NCI-H748 (cell line): ENCODE data around the gene SAMD4A.

Experiments
- DNase-seq: peaks from one replicate; lab custom pipeline; 2025; ENCODE audit not compliant: unreplicated experiment; lab: John Stamatoyannopoulos, UW

SAMD4A gene

GRCh38 chr14:54698966-54699530 lies 132.1 kb downstream of the SAMD4A start:
- no peak for DNase-seq

GRCh38 chr14:54699735-54700134 lies 132.8 kb downstream of the SAMD4A start:
- DNase-seq, result no peak

- DNase-seq, result no peak
Measured at GRCh38 chr14:54700717-54701116, 133.8 kb downstream of the SAMD4A start.

- DNase-seq, result no peak
Measured at GRCh38 chr14:54702014-54702491, 135.1 kb downstream of the SAMD4A start.

GRCh38 chr14:54702492-54702891 lies 135.6 kb downstream of the SAMD4A start:
- DNase-seq, result no peak

GRCh38 chr14:54703082-54703481 lies 136.2 kb downstream of the SAMD4A start:
- DNase-seq, result no peak

- no peak for DNase-seq
Measured at GRCh38 chr14:54703724-54704123, 136.8 kb downstream of the SAMD4A start.

GRCh38 chr14:54704768-54705167 lies 137.8 kb downstream of the SAMD4A start:
- DNase-seq, result no peak

GRCh38 chr14:54706769-54707168 lies 139.8 kb downstream of the SAMD4A start:
- no peak for DNase-seq

- DNase-seq, result no peak
Measured at GRCh38 chr14:54708161-54708560, 141.2 kb downstream of the SAMD4A start.

GRCh38 chr14:54708982-54709381 lies 142.1 kb downstream of the SAMD4A start:
- no peak for DNase-seq

GRCh38 chr14:54709444-54709843 lies 142.5 kb downstream of the SAMD4A start:
- DNase-seq, result no peak

GRCh38 chr14:54709867-54710266 lies 142.9 kb downstream of the SAMD4A start:
- DNase-seq, result no peak

GRCh38 chr14:54711312-54711711 lies 144.4 kb downstream of the SAMD4A start:
- DNase-seq, result no peak

- no peak for DNase-seq
Measured at GRCh38 chr14:54711812-54712464, 145.0 kb downstream of the SAMD4A start.

- DNase-seq, result no peak
Measured at GRCh38 chr14:54712465-54713200, 145.7 kb downstream of the SAMD4A start.

- DNase-seq, result no peak
Measured at GRCh38 chr14:54713379-54713778, 146.5 kb downstream of the SAMD4A start.

GRCh38 chr14:54715239-54715638 lies 148.3 kb downstream of the SAMD4A start:
- DNase-seq, result no peak

- DNase-seq, result no peak
Measured at GRCh38 chr14:54715811-54716210, 148.9 kb downstream of the SAMD4A start.

- no peak for DNase-seq
Measured at GRCh38 chr14:54716862-54717261, 149.9 kb downstream of the SAMD4A start.

GRCh38 chr14:54718046-54718445 lies 151.1 kb downstream of the SAMD4A start:
- no peak for DNase-seq

- no peak for DNase-seq
Measured at GRCh38 chr14:54719406-54719805, 152.5 kb downstream of the SAMD4A start.
